ENCODE results near the gene TRRAP.

DNA sequence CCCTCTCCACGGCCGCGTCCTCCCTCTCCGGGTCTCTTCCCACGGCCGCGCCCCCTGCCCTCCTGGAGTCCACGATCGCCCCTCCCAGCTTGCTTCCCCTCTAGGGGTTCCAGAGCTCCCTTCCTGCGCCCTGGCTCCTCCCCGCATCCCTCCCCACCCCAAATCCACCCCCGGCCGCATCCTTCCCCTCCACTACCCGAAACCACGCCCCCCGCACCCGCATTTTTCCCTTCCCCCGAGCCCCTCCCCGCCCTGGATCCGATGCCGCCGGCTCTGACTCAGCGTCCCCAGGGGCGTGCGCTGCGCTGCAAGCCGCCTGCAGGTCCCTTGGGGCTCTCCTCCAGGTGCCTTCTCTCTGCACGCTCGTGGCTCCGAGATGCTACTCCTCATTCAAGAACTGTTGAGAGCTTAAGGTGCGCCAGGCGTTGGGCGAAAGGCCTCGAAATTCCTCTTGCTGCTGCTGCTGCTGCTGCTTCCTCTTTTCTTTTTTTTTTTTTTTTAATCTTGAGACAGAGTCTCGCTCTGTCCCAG lies 8.1 kb upstream of the TRRAP start:
- TF ChIP-seq POLR2A (IDR thresholded peaks at IDR 0.05) = no peak
- TF ChIP-seq, protein P1, sequence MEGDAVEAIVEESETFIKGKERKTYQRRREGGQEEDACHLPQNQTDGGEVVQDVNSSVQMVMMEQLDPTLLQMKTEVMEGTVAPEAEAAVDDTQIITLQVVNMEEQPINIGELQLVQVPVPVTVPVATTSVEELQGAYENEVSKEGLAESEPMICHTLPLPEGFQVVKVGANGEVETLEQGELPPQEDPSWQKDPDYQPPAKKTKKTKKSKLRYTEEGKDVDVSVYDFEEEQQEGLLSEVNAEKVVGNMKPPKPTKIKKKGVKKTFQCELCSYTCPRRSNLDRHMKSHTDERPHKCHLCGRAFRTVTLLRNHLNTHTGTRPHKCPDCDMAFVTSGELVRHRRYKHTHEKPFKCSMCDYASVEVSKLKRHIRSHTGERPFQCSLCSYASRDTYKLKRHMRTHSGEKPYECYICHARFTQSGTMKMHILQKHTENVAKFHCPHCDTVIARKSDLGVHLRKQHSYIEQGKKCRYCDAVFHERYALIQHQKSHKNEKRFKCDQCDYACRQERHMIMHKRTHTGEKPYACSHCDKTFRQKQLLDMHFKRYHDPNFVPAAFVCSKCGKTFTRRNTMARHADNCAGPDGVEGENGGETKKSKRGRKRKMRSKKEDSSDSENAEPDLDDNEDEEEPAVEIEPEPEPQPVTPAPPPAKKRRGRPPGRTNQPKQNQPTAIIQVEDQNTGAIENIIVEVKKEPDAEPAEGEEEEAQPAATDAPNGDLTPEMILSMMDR (IDR thresholded peaks at IDR 0.05 in 4 of 5, conservative IDR thresholded peaks at IDR 0.05 in 1 of 5) = no peak
